Mammary epithelial cell (primary cell): ENCODE results near the gene SERPINB8.

Experiments used
- EZH2 ChIP-seq: IDR thresholded peaks from 2 replicates; pipeline ENCODE4 v1.6.1; 2012; ENCODE audit warnings: low read length, inconsistent platforms, borderline replicate concordance
- TF ChIP-seq, protein P1 (sequence below), 2 donors: IDR thresholded peaks in 1 of 2; conservative IDR thresholded peaks in 1 of 2; 2 replicates each; pipeline ENCODE4 v1.5.1; 2011 to 2012; ENCODE audit warnings: inconsistent platforms in 2 of 2, low read length in 2 of 2, mild to moderate bottlenecking in 2 of 2, control low read depth in 1 of 2, low read depth in 1 of 2; ENCODE audit not compliant: insufficient read depth in 1 of 2; ENCODE audit errors: extremely low read depth in 1 of 2

- TF ChIP-seq, protein P1, sequence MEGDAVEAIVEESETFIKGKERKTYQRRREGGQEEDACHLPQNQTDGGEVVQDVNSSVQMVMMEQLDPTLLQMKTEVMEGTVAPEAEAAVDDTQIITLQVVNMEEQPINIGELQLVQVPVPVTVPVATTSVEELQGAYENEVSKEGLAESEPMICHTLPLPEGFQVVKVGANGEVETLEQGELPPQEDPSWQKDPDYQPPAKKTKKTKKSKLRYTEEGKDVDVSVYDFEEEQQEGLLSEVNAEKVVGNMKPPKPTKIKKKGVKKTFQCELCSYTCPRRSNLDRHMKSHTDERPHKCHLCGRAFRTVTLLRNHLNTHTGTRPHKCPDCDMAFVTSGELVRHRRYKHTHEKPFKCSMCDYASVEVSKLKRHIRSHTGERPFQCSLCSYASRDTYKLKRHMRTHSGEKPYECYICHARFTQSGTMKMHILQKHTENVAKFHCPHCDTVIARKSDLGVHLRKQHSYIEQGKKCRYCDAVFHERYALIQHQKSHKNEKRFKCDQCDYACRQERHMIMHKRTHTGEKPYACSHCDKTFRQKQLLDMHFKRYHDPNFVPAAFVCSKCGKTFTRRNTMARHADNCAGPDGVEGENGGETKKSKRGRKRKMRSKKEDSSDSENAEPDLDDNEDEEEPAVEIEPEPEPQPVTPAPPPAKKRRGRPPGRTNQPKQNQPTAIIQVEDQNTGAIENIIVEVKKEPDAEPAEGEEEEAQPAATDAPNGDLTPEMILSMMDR (conservative IDR thresholded peaks at IDR 0.05 in 1 of 2, IDR thresholded peaks at IDR 0.05 in 1 of 2; ENCODE audit: extremely low read depth in 1 of 2, insufficient read depth in 1 of 2, low read depth in 1 of 2, low read length in 2 of 2), result no peak
- no peak for TF ChIP-seq EZH2
Observed at GRCh38 chr18:63969942-63970808, at the start of gene SERPINB8.
